Vagina (tissue), 2 donors: ENCODE results near the gene ASPG. TPM values are rescaled to one million over a fixed set of nuclear protein-coding genes. Genes with fewer than 3 reads are reported as not detected.
A peak's percentile ranks its signal among the peaks of the same experiment; 100 is the strongest.

Experiments used
- DNase-seq, 2 donors: peaks; one replicate each; pipeline ENCODE4 v3.0.0-alpha.2; 2017; ENCODE audit errors: extremely low spot score in 2 of 2
- H3K27ac ChIP-seq: fragments of 200-600 bp; sonication (generic); one replicate; pipeline ENCODE4 v1.5.1; 2019
- H3K27me3 ChIP-seq: fragments of 200-600 bp; sonication (generic); one replicate; pipeline ENCODE4 v1.5.1; 2019
- H3K36me3 ChIP-seq, 2 donors: fragments of 200-600 bp; sonication (generic); one replicate each; pipeline ENCODE4 v1.5.1; 2017 to 2019
- H3K4me1 ChIP-seq: fragments of 200-600 bp; sonication (generic); one replicate; pipeline ENCODE4 v1.5.1; 2019
- H3K4me3 ChIP-seq, 2 donors: fragments of 200-600 bp; sonication (generic); 1 replicate in 1 of 2; 2 replicates in 1 of 2; pipeline ENCODE4 v1.5.1; 2016 to 2019
- H3K9me3 ChIP-seq: fragments of 200-600 bp; sonication (generic); one replicate; pipeline ENCODE4 v1.5.1; 2019
- CTCF ChIP-seq, 3 experiments: fragments of 450-650 bp in 2 of 3; fragments of 200-600 bp in 1 of 3; sonication (generic) in 1 of 3; IDR thresholded peaks; one replicate each; pipeline ENCODE4 v1.5.1; 2017 to 2019; ENCODE audit warnings: antibody characterized with exemption in 3 of 3, mild to moderate bottlenecking in 2 of 3, moderate library complexity in 2 of 3
- POLR2A ChIP-seq, 2 donors: fragments of 450-650 bp; IDR thresholded peaks; one replicate each; pipeline ENCODE4 v1.6.1; 2017; ENCODE audit warnings: antibody characterized with exemption in 2 of 2, mild to moderate bottlenecking in 2 of 2, moderate library complexity in 2 of 2
- POLR2AphosphoS5 ChIP-seq, 2 donors: sonication (generic); formaldehyde crosslinking; IDR thresholded peaks; one replicate each; pipeline ENCODE4 v1.9.0; 2017; ENCODE audit warnings: antibody characterized with exemption in 2 of 2, mild to moderate bottlenecking in 2 of 2, low read depth in 1 of 2; ENCODE audit not compliant: insufficient read depth in 1 of 2
- intact Hi-C: fragments of 100-400 bp; cut with DNase I; formaldehyde crosslinking; loops from one replicate; pipeline ENCODE4 v1.15.1; 2023
- total RNA-seq: library from RNA; depleted of rRNA; stranded (reverse); fragments of >200 nt; gene quantifications from one replicate; pipeline ENCODE4 v1.2.3, GENCODE V29; 2016

Gene ASPG
- total RNA-seq = 3.7 TPM

- Histone ChIP-seq H3K4me3 (peak within 1 kb of the TSS in 1 of 2 donors; percentile 30), H3K36me3 (no peaks in the 10 kb centered on the region), H3K27me3 (peaks cover 5% of the 10 kb centered on the region), H3K4me1 (peaks cover 4% of the 10 kb centered on the region), H3K9me3 (no peaks in the 10 kb centered on the region), H3K27ac (no peak within 1 kb of the TSS)
- intact Hi-C loops = loop anchor here (10.0 kb wide), 1 partner anchor 480 kb away; no protein-coding TSS in a partner anchor
- no peak for DNase-seq
- TF ChIP-seq POLR2A (IDR thresholded peaks at IDR 0.05) (no peak), CTCF (IDR thresholded peaks at IDR 0.05) (no peak), POLR2AphosphoS5 (IDR thresholded peaks at IDR 0.05; ENCODE audit: insufficient read depth in 1 of 2, low read depth in 1 of 2) (no peak)
Measured at GRCh38 chr14:104085032-104085888, at the start of gene ASPG. Gene ASPG (plus strand): TSS chr14:104085700. CDS start chr14:104085771, 71 bp downstream.

- Histone ChIP-seq H3K9me3 (no peaks in the 10 kb centered on the region), H3K4me3 (no peak overlapping the region), H3K27me3 (no peaks in the 10 kb centered on the region), H3K36me3 (no peaks in the 10 kb centered on the region), H3K27ac (no peak overlapping the region), H3K4me1 (no peaks in the 10 kb centered on the region)
- intact Hi-C loops = no loop called here
- TF ChIP-seq POLR2A (IDR thresholded peaks at IDR 0.05) = no peak
- TF ChIP-seq CTCF (IDR thresholded peaks at IDR 0.05) = no peak
- no peak for TF ChIP-seq POLR2AphosphoS5 (IDR thresholded peaks at IDR 0.05; ENCODE audit: insufficient read depth in 1 of 2, low read depth in 1 of 2)
- no peak for DNase-seq
Measured at GRCh38 chr14:104036212-104036611, 49.3 kb upstream of the ASPG start.

GRCh38 chr14:104037074-104037473, 48.4 kb upstream of the ASPG start:
- Histone ChIP-seq H3K27ac (no peak overlapping the region), H3K36me3 (no peaks in the 10 kb centered on the region), H3K4me1 (no peaks in the 10 kb centered on the region), H3K4me3 (no peak overlapping the region), H3K27me3 (no peaks in the 10 kb centered on the region), H3K9me3 (no peaks in the 10 kb centered on the region)
- intact Hi-C loops = no loop called here
- no peak for DNase-seq
- no peak for TF ChIP-seq POLR2AphosphoS5 (IDR thresholded peaks at IDR 0.05; ENCODE audit: insufficient read depth in 1 of 2, low read depth in 1 of 2)
- no peak for TF ChIP-seq CTCF (IDR thresholded peaks at IDR 0.05)
- no peak for TF ChIP-seq POLR2A (IDR thresholded peaks at IDR 0.05)

DNA sequence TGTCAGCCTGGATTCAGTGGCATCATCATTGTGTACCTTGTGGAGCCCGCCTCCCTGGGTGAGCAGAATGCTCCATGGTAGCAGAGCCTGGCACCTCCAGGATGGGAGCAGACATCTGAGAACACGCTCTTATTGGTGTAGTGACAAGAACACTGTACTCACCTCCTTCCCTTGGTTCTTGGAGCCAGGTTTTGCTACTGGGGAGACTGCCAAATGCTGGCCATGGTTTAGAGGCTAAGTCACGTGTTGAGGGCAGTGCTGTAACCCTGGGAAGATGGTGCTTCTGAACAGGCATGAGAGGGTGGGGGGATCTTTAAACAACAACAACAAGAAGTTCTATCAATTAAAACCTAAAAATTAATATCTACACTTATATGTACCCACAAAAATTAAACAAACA, 47.6 kb upstream of the ASPG start:
- H3K27me3 ChIP-seq = no peaks in the 10 kb centered on the region
- no peak overlapping the region for H3K4me3 ChIP-seq
- no peak overlapping the region for H3K27ac ChIP-seq
- no peaks in the 10 kb centered on the region for H3K36me3 ChIP-seq
- no peaks in the 10 kb centered on the region for H3K9me3 ChIP-seq
- intact Hi-C loops = no loop called here
- no peak for DNase-seq
- no peaks in the 10 kb centered on the region for H3K4me1 ChIP-seq
- TF ChIP-seq POLR2A (IDR thresholded peaks at IDR 0.05) (no peak), CTCF (IDR thresholded peaks at IDR 0.05) (no peak), POLR2AphosphoS5 (IDR thresholded peaks at IDR 0.05; ENCODE audit: insufficient read depth in 1 of 2, low read depth in 1 of 2) (no peak)

DNA sequence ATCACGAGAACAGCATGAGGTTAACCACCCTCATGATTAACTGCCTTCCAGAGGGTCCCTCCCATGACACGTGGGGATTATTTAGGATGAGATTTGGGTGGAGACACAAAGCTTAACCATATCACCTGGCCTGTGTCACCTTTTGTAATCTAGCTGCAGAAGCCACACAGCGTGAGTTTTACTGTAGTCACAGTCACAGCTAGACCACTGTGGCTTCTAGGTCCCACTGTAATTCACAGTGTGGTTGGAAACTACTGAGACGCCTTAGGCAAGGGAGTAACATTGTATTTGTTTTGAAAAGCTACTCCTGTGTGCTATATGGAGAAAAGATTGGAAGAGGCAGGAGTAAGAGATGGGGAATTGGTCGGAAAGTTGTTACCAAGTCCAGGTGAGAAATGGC, 46.3 kb upstream of the ASPG start:
- Histone ChIP-seq H3K4me3 (no peak overlapping the region), H3K9me3 (no peaks in the 10 kb centered on the region), H3K4me1 (no peaks in the 10 kb centered on the region), H3K27me3 (no peaks in the 10 kb centered on the region), H3K27ac (no peak overlapping the region), H3K36me3 (no peaks in the 10 kb centered on the region)
- no peak for TF ChIP-seq CTCF (IDR thresholded peaks at IDR 0.05)
- TF ChIP-seq POLR2AphosphoS5 (IDR thresholded peaks at IDR 0.05; ENCODE audit: insufficient read depth in 1 of 2, low read depth in 1 of 2) = no peak
- no peak for TF ChIP-seq POLR2A (IDR thresholded peaks at IDR 0.05)
- DNase-seq = no peak
- intact Hi-C loops = no loop called here
